GM13976 (cell line): ENCODE results near the gene WWP2.

Source experiments
- DNase-seq: peaks from one replicate; pipeline ENCODE4 v3.0.0; 2012; ENCODE audit warnings: low spot score
- in situ Hi-C: fragments of 300-500 bp; cut with MboI; formaldehyde crosslinking; loops from one replicate; pipeline ENCODE4 v1.12.0; 2022; ENCODE audit warnings: low sequenced_read_pairs, mixed read lengths, inconsistent platforms; ENCODE audit not compliant: unreplicated experiment
- TF ChIP-seq, protein P1 (sequence below): IDR thresholded peaks from 2 replicates; pipeline ENCODE4 v1.5.1; 2012; ENCODE audit warnings: borderline replicate concordance, mild to moderate bottlenecking; ENCODE audit not compliant: insufficient read depth; ENCODE audit errors: extremely low read depth, missing control alignments, control extremely low read depth

WWP2 gene

DNA sequence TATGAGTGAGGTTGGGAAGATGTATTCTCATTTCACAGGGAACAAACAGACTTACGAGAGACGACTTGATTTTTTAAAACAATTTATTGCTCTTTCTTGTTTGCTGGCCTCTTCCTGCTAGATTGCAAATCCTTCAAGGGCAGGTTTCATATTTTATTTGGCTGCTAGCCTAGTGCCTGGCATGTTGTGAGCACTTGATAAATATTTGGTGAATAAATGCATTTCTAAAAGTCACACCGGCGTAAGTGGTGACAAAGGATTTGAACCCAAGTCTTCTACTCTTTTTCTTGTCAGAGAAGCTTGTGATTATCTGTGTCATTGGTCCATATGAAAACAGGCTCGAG is 1.4 kb downstream of the WWP2 start:
- DNase-seq: no peak
- TF ChIP-seq, protein P1, sequence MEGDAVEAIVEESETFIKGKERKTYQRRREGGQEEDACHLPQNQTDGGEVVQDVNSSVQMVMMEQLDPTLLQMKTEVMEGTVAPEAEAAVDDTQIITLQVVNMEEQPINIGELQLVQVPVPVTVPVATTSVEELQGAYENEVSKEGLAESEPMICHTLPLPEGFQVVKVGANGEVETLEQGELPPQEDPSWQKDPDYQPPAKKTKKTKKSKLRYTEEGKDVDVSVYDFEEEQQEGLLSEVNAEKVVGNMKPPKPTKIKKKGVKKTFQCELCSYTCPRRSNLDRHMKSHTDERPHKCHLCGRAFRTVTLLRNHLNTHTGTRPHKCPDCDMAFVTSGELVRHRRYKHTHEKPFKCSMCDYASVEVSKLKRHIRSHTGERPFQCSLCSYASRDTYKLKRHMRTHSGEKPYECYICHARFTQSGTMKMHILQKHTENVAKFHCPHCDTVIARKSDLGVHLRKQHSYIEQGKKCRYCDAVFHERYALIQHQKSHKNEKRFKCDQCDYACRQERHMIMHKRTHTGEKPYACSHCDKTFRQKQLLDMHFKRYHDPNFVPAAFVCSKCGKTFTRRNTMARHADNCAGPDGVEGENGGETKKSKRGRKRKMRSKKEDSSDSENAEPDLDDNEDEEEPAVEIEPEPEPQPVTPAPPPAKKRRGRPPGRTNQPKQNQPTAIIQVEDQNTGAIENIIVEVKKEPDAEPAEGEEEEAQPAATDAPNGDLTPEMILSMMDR: no peak
- in situ Hi-C loops: no loop called here

DNA sequence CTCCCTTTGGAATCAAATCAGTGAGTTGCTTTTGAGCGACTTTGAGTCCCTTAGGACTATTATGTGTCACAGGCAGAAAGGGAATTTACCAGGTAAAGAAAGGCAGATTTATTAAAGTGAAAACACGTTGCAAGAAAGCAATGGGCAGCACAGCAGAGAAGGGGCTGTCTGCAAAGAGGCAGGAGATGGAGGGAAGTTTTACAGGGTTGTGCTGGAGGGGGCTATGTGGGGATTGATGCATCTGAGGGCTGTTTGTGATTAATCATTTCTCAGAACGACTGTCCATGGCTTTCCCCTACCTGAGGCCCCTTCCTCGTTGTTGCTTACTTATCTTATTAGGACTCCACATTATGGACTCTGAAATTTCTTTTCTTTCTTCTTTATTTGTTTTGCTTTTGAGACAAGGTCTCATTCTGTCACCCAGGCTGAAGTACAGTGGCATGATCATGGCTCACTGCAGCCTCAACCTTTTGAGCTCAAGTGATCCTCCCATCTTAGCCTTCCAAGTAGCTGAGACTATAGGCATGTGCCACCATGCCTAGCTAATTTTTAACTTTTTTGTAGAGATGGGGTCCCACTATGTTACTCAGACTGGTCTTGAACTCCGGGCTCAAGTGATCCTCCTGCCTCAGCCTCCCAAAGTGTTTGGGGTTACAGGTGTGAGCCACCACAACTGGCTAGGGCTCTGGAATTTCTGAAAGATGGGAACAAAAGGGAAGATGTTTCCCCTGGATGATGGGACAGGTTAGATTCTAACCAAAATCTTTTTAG is 5.5 kb downstream of the WWP2 start:
- TF ChIP-seq, protein P1: no peak
- DNase-seq: no peak
- in situ Hi-C loops: no loop called here

DNA sequence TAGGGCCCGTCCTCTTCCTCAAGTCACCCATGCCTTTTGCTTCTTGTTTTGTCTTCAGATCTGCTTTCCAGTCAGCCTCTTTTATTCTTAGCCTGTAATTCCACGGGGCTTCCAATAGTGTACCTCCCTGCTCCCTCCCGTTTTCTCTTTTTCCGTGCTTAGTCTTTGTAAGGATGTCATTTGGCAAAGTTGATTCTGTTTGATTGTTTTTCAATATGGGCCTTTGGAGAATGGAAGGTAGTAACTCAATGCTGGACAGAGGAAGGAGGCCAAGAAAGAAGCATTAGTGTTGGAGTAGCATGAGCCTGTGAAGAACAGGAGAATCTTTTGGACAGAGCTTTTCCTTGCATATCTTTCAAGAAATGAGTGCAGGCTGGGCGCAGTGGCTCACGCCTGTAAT is 6.5 kb downstream of the WWP2 start:
- in situ Hi-C loops: no loop called here
- no peak for DNase-seq
- TF ChIP-seq, protein P1: no peak

DNA sequence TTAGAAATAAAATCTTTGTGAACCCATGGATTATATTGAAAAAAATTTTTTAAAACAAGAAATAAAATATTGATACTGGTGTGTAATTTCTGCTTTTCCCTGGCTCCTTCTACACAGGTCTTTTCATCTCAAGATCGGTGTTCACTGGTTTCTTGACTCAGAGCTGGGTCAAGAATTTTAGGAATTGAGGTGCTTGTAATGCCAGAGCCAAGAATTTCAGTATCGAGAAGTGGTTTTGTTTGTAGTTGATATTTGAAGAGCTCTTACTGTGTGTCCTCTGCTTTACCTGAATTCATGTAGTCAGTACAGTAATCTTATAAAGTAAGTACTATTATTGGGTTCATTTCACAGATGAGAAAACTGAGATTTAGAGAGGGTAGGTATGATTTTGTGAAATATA is 7.3 kb downstream of the WWP2 start:
- no peak for DNase-seq
- TF ChIP-seq, protein P1: no peak
- in situ Hi-C loops: no loop called here

DNA sequence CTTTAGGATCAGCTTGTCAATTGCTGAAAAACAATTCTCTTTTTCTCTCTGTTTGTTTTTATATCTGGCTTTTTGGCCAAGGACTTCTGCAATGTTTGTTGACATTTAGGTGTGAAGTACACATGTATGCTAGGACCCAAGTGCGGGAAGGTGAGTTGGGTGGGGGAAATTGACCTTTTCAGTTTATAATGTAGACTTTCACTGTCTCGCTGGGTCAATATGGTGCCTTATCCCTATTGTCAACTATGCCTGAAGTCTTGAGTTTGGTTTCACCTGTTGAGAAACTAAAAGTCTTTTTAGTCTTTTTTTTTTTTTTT is 9.5 kb downstream of the WWP2 start:
- in situ Hi-C loops: no loop called here
- no peak for DNase-seq
- TF ChIP-seq, protein P1: no peak

DNA sequence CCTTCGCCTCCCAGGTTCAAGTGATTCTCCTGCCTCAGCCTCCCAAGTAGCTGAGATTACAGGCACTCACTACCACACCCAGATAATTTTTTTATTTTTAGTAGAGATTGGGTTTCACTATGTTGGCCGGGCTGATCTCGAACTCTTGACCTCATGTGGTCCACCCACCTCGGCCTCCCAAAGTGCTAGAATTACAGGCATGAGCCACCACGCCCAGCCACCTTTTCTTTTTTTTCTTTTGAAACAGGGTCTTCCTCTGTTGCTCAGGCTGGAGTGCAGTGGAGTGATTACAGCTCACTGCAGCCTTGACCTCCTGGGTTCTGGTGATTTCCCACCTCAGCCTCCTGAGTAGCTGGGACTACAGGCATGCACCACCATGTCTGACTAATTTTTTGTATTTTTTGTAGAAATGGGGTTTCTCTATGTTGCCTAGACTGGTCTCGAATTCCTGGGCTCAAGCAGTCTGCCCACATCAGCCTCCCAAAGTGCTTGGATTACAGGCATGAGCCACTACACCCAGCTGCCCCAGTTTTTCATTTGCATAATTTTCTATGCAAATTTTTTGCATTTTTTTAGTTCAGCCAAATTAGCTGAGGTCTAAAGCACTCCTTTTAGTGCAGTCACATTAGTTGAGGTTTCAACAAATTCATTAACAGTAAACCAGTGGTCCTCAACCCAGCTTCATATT is 11.3 kb downstream of the WWP2 start:
- TF ChIP-seq, protein P1: no peak
- in situ Hi-C loops: no loop called here
- DNase-seq: no peak
